Measurements from ENCODE around the gene SPAG8. TPM values are rescaled to one million over a fixed set of nuclear protein-coding genes. Genes with fewer than 3 reads are reported as not detected.
A peak's percentile ranks its signal among the peaks of the same experiment; 100 is the strongest.

SPAG8 gene
- total RNA-seq, 2 donors from 2014 or later: 0.43 to 0.58 TPM

DNA sequence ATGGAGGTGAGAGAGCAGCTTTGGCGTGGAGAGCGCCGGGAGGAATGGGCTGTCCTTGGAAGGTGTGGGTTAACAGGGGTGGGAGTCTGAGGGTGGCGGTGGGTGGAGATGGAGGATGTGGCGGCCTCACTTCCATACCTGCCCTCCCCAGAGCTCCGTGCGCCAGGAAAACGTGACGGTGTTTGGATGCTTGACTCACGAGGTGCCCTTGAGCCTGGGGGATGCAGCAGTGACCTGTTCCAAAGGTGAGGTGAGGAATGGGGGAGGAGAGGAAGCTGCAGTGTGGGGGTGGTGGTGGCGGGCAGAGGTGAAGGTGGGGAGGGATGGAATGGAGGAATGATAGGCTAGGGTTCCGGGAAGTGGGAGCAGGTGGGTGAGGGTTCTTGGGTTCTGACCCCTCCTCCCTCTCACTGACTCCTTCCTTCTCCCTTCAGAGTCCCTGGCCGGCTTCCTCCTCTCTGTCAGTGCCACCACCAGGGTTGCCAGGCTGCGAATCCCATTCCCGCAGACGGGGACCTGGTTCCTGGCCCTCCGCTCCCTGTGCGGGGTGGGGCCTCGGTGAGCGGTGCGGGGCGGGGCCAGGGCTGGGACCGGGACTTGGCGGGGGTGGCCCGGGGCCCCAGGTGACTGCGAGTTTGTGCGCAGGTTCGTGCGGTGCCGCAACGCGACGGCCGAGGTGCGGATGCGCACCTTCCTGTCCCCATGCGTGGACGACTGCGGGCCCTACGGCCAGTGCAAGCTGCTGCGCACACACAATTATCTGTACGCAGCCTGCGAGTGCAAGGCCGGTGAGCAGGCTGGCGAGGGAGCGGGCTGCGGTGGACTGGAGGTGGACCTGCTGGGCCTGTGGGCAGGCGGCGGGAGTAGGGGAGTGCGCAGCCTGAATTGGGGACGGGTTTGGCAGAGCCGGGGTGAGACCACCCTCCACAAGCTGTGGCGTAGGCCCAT is 34.0 kb upstream of the SPAG8 start:
- peaks cover 17% of the 10 kb centered on the region for H3K4me1 Mint-ChIP-seq
- H3K9me3 Mint-ChIP-seq: no peaks in the 10 kb centered on the region
- H3K36me3 Mint-ChIP-seq (ENCODE audit: low read depth): no peaks in the 10 kb centered on the region
- no peak for ATAC-seq (replicated peaks)
- peak overlapping the region; percentile 1 for H3K27ac Mint-ChIP-seq
- no peaks in the 10 kb centered on the region for H3K27me3 Mint-ChIP-seq
- H3K4me3 Mint-ChIP-seq: no peak overlapping the region

GRCh38 chr9:35844628-35845270 is 32.7 kb upstream of the SPAG8 start:
- Mint-ChIP-seq H3K27ac (peak overlapping the region; percentile 1), H3K27me3 (no peaks in the 10 kb centered on the region)
- ATAC-seq (replicated peaks): peak; percentile 23

DNA sequence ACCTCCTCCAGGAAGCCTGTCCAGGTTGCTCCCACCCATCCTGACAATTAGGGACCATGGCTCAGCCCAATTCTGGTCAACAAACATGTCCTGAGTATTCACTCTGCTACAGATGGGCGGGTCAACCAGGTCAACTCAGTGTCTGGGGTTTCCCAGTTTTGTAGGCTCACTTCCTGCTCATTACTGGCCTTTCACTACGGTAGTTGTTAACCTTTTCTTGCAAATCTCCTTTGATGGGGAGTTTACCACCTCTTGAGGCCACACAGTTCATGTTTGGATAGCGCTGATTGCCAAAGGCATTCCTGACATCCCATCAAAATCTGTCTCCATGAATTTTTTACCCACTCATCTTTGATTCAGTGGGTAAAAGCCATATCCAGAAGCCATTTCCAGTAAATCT is 30.7 kb upstream of the SPAG8 start:
- Mint-ChIP-seq H3K27me3 (no peaks in the 10 kb centered on the region), H3K9me3 (no peaks in the 10 kb centered on the region), H3K27ac (no peak overlapping the region), H3K4me1 (peaks cover 12% of the 10 kb centered on the region), H3K4me3 (no peak overlapping the region), H3K36me3 (ENCODE audit: low read depth) (no peaks in the 10 kb centered on the region)
- peak; percentile 74 for ATAC-seq (replicated peaks)

More at GRCh38 chr9:35844628-35845270, 32.7 kb upstream of the SPAG8 start:
- H3K9me3 Mint-ChIP-seq: no peaks in the 10 kb centered on the region
- no peak overlapping the region for H3K4me3 Mint-ChIP-seq
- H3K4me1 Mint-ChIP-seq: peaks cover 17% of the 10 kb centered on the region
- no peaks in the 10 kb centered on the region for H3K36me3 Mint-ChIP-seq (ENCODE audit: low read depth)

- Mint-ChIP-seq H3K9me3 (no peaks in the 10 kb centered on the region), H3K27me3 (no peaks in the 10 kb centered on the region), H3K4me1 (peaks cover 6% of the 10 kb centered on the region), H3K4me3 (no peak overlapping the region), H3K27ac (no peak overlapping the region), H3K36me3 (ENCODE audit: low read depth) (no peaks in the 10 kb centered on the region)
- no peak for ATAC-seq (replicated peaks)
Observed at GRCh38 chr9:35842020-35842745, 30.1 kb upstream of the SPAG8 start.

- no peaks in the 10 kb centered on the region for H3K27me3 Mint-ChIP-seq
- H3K27ac Mint-ChIP-seq: no peak overlapping the region
- H3K36me3 Mint-ChIP-seq (ENCODE audit: low read depth): no peaks in the 10 kb centered on the region
- H3K9me3 Mint-ChIP-seq: no peaks in the 10 kb centered on the region
- no peak overlapping the region for H3K4me3 Mint-ChIP-seq
- ATAC-seq (replicated peaks): no peak
- H3K4me1 Mint-ChIP-seq: peaks cover 6% of the 10 kb centered on the region
Observed at GRCh38 chr9:35841645-35841900, 29.5 kb upstream of the SPAG8 start.

- H3K4me3 Mint-ChIP-seq: no peak overlapping the region
- no peak overlapping the region for H3K27ac Mint-ChIP-seq
- H3K9me3 Mint-ChIP-seq: no peaks in the 10 kb centered on the region
- H3K27me3 Mint-ChIP-seq: no peaks in the 10 kb centered on the region
- peaks cover 6% of the 10 kb centered on the region for H3K4me1 Mint-ChIP-seq
- H3K36me3 Mint-ChIP-seq (ENCODE audit: low read depth): no peaks in the 10 kb centered on the region
- no peak for ATAC-seq (replicated peaks)
Observed at GRCh38 chr9:35840881-35841644, 29.0 kb upstream of the SPAG8 start.

- no peaks in the 10 kb centered on the region for H3K27me3 Mint-ChIP-seq
- peak overlapping the region; percentile 51 for H3K27ac Mint-ChIP-seq
- H3K4me1 Mint-ChIP-seq: peaks cover 5% of the 10 kb centered on the region
- no peak overlapping the region for H3K4me3 Mint-ChIP-seq
- no peak for ATAC-seq (replicated peaks)
- no peaks in the 10 kb centered on the region for H3K9me3 Mint-ChIP-seq
- no peaks in the 10 kb centered on the region for H3K36me3 Mint-ChIP-seq (ENCODE audit: low read depth)
Observed at GRCh38 chr9:35839926-35840325, 27.9 kb upstream of the SPAG8 start.

DNA sequence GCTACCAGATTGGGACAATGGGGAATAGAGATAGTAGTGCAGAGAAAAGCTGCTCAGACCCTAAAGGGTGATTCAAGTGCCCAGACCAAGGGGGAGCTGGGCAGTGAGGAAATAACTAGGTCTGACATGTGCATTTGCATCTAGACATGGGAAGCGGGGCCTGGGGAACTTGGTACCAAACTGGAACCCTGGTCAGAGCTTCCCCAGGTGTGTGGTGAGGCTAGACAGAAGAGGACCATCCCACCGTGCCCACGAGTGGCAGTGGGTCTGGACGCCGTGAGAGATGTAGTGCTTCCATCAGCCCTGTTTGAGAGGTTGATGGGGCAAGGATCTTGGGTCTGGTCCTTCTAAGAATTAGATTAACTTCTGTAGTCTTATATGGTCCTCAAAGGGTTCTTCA is 24.5 kb upstream of the SPAG8 start:
- Mint-ChIP-seq H3K27me3 (no peaks in the 10 kb centered on the region), H3K9me3 (no peaks in the 10 kb centered on the region), H3K4me1 (no peaks in the 10 kb centered on the region), H3K36me3 (ENCODE audit: low read depth) (no peaks in the 10 kb centered on the region), H3K4me3 (no peak overlapping the region), H3K27ac (peak overlapping the region; percentile 22)
- no peak for ATAC-seq (replicated peaks)

- H3K9me3 Mint-ChIP-seq: no peaks in the 10 kb centered on the region
- no peaks in the 10 kb centered on the region for H3K4me1 Mint-ChIP-seq
- no peak overlapping the region for H3K4me3 Mint-ChIP-seq
- peak overlapping the region; percentile 22 for H3K27ac Mint-ChIP-seq
- ATAC-seq (replicated peaks): no peak
- H3K27me3 Mint-ChIP-seq: no peaks in the 10 kb centered on the region
- no peaks in the 10 kb centered on the region for H3K36me3 Mint-ChIP-seq (ENCODE audit: low read depth)
Observed at GRCh38 chr9:35835766-35836165, 23.7 kb upstream of the SPAG8 start.

- Mint-ChIP-seq H3K36me3 (ENCODE audit: low read depth) (no peaks in the 10 kb centered on the region), H3K4me3 (no peak overlapping the region), H3K9me3 (no peaks in the 10 kb centered on the region), H3K27me3 (no peaks in the 10 kb centered on the region), H3K4me1 (peaks cover under 1% of the 10 kb centered on the region), H3K27ac (no peak overlapping the region)
- ATAC-seq (replicated peaks): no peak
Observed at GRCh38 chr9:35835216-35835632, 23.2 kb upstream of the SPAG8 start.

DNA sequence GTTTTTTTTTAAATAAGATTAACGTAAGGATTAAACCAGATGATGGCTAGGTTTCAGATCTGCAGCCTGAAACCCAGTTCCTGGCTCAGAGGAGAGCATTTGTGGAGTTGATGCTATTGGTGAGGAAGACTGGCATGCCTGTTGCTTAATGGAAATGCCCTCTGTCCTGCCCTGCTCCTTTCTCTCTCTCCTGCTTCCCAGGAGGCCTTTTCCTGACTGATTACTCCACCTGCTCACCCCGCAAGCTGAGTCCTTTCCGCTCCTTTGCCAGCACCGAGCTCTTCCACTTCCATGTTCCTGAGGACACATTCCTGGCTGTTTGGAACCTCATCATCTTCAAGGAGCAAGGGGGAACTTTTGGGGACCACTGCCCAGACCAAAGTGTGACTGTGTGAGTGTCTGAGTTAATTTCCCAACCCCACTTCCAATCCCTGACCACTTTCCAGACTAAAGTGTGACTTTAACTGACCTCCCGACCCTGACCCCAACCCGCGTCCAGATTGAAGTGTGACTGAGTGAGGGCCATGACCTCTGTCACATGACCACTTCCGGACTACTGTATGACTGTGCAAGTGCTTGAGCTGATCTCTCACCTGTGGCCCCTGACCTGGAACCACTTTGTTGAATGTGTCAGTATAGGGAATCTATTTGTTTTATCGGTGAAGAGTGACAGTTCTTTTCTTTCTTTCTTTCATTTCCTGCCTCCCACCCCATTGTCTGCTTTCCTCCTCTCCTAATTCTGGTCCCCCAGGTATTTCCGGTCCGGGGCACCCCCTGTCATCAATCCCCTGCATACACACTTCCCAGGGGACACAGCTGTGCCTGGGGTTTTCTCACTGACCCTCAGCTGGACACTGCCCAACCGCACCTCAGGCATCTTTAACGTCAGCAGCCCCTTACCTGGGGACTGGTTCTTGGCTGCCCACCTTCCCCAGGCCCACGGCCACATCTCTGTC is 22.5 kb upstream of the SPAG8 start:
- peak overlapping the region; percentile 17 for H3K27ac Mint-ChIP-seq
- ATAC-seq (replicated peaks): no peak
- no peaks in the 10 kb centered on the region for H3K9me3 Mint-ChIP-seq
- H3K27me3 Mint-ChIP-seq: no peaks in the 10 kb centered on the region
- H3K4me3 Mint-ChIP-seq: no peak overlapping the region
- no peaks in the 10 kb centered on the region for H3K36me3 Mint-ChIP-seq (ENCODE audit: low read depth)
- H3K4me1 Mint-ChIP-seq: peaks cover 7% of the 10 kb centered on the region

- Mint-ChIP-seq H3K36me3 (ENCODE audit: low read depth) (no peaks in the 10 kb centered on the region), H3K9me3 (no peaks in the 10 kb centered on the region), H3K27me3 (no peaks in the 10 kb centered on the region), H3K4me3 (no peak overlapping the region), H3K4me1 (peaks cover 17% of the 10 kb centered on the region), H3K27ac (peak overlapping the region; percentile 23)
- no peak for ATAC-seq (replicated peaks)
Observed at GRCh38 chr9:35832814-35833213, 20.8 kb upstream of the SPAG8 start.

GRCh38 chr9:35831040-35831439 is 19.0 kb upstream of the SPAG8 start:
- no peaks in the 10 kb centered on the region for H3K27me3 Mint-ChIP-seq

More at GRCh38 chr9:35831040-35831439, 19.0 kb upstream of the SPAG8 start:
- Mint-ChIP-seq H3K36me3 (ENCODE audit: low read depth) (no peaks in the 10 kb centered on the region), H3K27ac (no peak overlapping the region), H3K4me3 (no peak overlapping the region), H3K4me1 (peaks cover 17% of the 10 kb centered on the region), H3K9me3 (no peaks in the 10 kb centered on the region)
- ATAC-seq (replicated peaks): no peak

Data from activated T-helper 17 cell treated with anti-CD3 and anti-CD28 coated beads, Interleukin-2, amount 50 U/mL, for 72 hours (primary cell).